Skeletal muscle tissue (tissue), 4 donors: ENCODE measurements around the gene FARS2. TPM values are rescaled to one million over a fixed set of nuclear protein-coding genes. Genes with fewer than 3 reads are reported as not detected.

Experiments used
- H3K27ac ChIP-seq: one replicate; pipeline ENCODE4 v1.7.0; 2013; ENCODE audit warnings: mild to moderate bottlenecking, low read depth, low read length, inconsistent platforms
- H3K27me3 ChIP-seq, 3 donors: one replicate each; pipeline ENCODE4 v1.7.0; 2013; ENCODE audit warnings: low read length in 3 of 3; ENCODE audit not compliant: control insufficient read depth in 3 of 3, insufficient read depth in 3 of 3
- H3K36me3 ChIP-seq, 3 donors: one replicate each; pipeline ENCODE4 v1.7.0; 2013; ENCODE audit warnings: low read length in 3 of 3; ENCODE audit not compliant: control insufficient read depth in 3 of 3, insufficient read depth in 3 of 3
- H3K4me1 ChIP-seq, 3 donors: one replicate each; pipeline ENCODE4 v1.7.0; 2013; ENCODE audit warnings: low read length in 3 of 3, mild to moderate bottlenecking in 3 of 3; ENCODE audit not compliant: control insufficient read depth in 3 of 3, insufficient read depth in 3 of 3
- H3K4me3 ChIP-seq, 3 donors: one replicate each; pipeline ENCODE4 v1.7.0; 2013; ENCODE audit warnings: low read length in 3 of 3
- H3K9ac ChIP-seq, 3 donors: one replicate each; pipeline ENCODE4 v1.7.0; 2013; ENCODE audit warnings: low read length in 3 of 3, mild to moderate bottlenecking in 3 of 3, moderate library complexity in 2 of 3, low read depth in 1 of 3
- H3K9me3 ChIP-seq, 3 donors: one replicate each; pipeline ENCODE4 v1.7.0; 2013; ENCODE audit warnings: low read length in 3 of 3; ENCODE audit not compliant: control insufficient read depth in 3 of 3
- total RNA-seq: library from RNA; depleted of rRNA; stranded (reverse); fragments of >200 nt; gene quantifications from one replicate; pipeline ENCODE4 v1.2.3, GENCODE V29; 2014
- donor health status: Osteomylitis.

FARS2 gene
- total RNA-seq, 1 donor from 2014 or later: 27.7 TPM

DNA sequence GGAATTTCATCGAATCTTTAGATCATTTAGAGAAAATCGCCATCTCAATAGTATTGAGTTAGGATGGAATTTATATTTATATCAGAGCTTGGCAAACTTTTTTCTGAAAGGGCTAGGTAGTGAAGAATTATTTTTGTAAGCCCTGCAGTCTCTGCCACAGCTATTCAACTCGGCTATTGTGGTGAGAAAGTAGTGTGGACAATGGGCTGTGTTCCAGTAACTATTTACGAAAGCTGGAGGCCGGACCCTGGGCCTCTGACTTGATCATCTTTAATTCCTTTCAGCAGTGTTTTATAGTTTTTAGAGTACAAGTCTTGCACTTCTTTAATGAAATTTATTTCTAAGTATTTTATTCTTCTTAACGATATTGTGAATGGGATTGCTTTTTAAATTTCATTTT, 201.5 kb downstream of the FARS2 start:
- H3K4me1 ChIP-seq: peaks cover 6 to 12% (median 9%) of the 10 kb centered on the region in 3 donors
- H3K9me3 ChIP-seq: no peaks in the 10 kb centered on the region
- no peaks in the 10 kb centered on the region for H3K27me3 ChIP-seq
- H3K9ac ChIP-seq: no peak overlapping the region
- no peaks in the 10 kb centered on the region for H3K36me3 ChIP-seq
- H3K27ac ChIP-seq: no peak overlapping the region
- no peak overlapping the region for H3K4me3 ChIP-seq

DNA sequence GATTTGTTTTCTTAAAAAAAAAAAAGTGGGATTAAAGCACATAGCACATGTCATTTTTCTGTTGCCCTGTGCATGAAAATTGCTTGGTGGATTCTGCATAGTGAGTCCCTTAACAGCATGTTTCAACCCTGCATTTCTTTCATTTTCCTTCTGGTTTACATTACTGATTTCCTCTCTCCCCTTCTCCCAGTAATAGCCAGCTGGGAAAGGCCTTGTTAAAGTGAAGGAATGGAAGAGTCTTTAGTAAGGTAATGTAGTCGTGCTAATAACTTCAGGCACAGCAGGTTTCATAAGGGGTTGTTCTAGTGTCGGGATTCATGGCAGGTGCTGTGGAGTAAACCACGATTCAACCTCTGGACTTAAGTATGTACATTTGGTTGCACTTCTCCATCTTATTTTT, 202.4 kb downstream of the FARS2 start:
- Histone ChIP-seq H3K4me3 (no peak overlapping the region), H3K9me3 (no peaks in the 10 kb centered on the region), H3K4me1 (peaks cover 0 to 4% (median 3%) of the 10 kb centered on the region in 3 donors), H3K9ac (no peak overlapping the region), H3K27me3 (no peaks in the 10 kb centered on the region), H3K36me3 (no peaks in the 10 kb centered on the region), H3K27ac (no peak overlapping the region)

DNA sequence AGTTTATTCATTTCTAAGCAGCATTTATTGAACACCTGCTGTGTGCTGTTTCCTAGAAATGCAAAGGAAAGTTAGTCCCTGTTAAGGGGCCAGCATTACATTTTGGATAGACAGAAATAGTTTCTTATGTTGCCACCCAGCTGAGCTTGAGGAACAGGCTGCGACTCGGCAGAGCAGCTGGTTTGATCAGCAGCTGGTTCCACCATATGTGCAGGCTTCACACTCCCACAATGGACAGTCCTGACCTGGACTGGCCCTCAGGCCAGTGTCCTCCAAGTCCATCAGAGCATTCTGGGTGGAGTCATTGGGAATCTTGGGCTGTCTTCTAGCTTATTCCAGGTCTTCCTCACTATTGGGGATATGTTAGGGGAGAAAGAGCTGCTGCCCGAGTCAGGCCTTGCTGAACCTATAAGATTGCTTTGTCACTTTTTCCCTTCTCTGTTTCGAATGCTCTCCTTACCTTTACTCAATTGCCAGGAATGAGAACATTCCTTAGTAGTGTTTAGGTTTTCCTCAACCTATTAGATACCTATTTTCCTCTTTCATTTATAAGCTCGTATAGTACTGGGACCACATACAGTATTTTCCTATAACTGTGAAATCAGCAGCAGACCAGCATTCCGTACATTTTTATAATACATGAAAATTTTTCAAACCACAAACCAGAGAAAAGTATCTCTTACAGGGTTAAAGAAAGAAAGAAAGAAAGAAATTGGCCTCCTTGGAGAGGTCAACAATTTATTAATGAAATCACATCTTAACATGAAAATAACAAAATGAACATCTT, 203.0 kb downstream of the FARS2 start:
- Histone ChIP-seq H3K9ac (no peak overlapping the region), H3K4me3 (no peak overlapping the region), H3K4me1 (peaks cover 0 to 3% (median 3%) of the 10 kb centered on the region in 3 donors), H3K27ac (no peak overlapping the region), H3K9me3 (no peaks in the 10 kb centered on the region), H3K27me3 (no peaks in the 10 kb centered on the region), H3K36me3 (no peaks in the 10 kb centered on the region)

DNA sequence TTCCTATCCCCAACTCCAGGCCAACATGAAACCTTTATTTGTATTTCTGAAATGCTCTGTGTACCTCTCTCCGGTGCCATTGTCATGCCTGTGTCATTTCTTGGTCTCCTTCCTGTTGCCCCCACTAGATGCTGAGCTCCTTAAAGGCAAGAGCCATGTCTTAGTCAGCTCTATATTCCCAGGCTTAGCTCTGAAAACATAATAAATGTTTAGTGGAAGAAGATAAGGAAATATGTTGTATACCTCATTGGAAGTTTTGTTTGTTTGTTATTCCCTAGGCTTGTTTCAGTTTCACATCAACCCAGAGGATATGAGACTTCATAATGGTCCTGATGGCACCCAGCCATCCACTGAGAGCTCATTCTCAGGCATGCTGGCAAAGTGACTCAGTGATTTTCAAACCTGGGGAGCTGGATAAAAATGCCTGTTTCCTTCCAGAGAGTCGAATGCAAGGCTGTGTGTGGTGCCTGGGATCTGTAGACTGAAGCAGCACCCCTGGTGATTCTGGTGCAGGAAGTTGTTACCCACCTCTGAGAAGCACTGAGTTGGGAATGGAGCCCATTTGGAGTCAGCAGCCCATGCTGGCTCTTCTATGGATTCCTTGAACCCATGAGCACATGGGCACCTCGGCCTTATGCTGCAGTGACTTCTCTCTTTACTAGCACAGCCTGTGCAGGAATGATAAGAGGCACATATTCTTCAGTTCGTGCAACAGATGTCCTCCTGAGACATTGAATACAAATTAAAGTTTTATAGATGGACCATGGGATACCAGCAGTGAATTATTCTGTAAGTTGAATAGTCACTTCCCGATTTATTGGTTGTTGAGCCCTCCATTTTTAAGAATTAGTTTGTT, 205.2 kb downstream of the FARS2 start:
- H3K4me1 ChIP-seq: peaks cover 0 to 2% (median 0%) of the 10 kb centered on the region in 3 donors
- no peak overlapping the region for H3K4me3 ChIP-seq
- no peaks in the 10 kb centered on the region for H3K27me3 ChIP-seq
- H3K9ac ChIP-seq: no peak overlapping the region
- H3K36me3 ChIP-seq: no peaks in the 10 kb centered on the region
- no peaks in the 10 kb centered on the region for H3K9me3 ChIP-seq
- H3K27ac ChIP-seq: no peak overlapping the region

DNA sequence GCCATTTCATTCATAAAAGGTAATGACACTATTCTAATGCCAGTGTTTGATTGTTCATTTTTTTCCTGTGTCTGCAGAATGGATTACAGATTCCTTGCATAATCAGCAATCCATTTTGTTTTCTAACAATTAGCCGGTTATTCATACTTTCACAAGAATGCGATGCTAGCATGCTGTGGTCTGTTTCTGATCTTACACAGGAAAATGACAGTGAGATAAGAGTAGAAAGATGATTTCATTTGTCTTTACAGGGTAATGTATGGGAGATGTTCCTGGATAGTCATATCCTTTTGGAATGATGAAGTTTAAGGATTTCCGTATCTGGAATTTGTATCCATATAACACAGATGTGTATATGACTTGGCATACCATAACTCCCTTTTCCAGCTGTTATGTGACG, 207.3 kb downstream of the FARS2 start:
- H3K27me3 ChIP-seq: no peaks in the 10 kb centered on the region
- H3K9ac ChIP-seq: no peak overlapping the region
- H3K4me3 ChIP-seq: no peak overlapping the region
- H3K4me1 ChIP-seq: peaks cover 0 to 2% (median 0%) of the 10 kb centered on the region in 3 donors
- no peak overlapping the region for H3K27ac ChIP-seq
- H3K9me3 ChIP-seq: no peaks in the 10 kb centered on the region
- H3K36me3 ChIP-seq: no peaks in the 10 kb centered on the region

DNA sequence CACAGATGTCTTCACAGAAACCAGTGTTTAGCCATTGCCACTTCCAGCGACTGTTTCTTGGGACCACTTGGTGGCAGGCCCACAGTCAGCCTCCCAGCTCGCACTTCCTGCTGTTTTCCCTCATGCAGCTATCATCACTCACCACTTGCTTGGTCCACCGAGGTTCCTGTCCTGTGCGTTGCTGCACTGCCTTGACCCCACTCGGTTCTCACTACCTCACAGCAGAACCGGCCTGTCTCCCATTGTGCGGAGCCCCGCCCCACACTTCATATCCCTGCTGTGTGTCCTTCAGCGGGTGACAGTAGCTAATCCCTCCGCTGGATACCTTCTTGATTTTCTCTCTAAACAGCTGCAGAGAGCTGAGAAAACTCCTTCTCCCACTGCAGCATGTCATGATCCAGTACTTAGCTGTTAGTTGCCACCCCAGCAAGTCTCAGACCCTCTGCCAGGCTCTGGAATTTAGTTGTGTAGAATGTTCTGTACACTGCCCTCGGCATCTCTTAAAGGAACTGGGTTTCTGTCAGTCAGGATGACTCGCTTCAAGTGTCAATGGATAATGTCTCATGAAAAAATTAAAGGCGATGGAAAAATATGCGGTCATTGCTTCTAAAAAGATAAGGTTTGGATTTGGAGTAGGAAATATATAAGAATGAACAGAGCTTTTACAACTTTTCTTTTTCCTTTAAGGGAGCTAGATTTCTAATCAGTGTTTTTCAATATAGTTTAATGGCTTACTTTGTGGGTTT, 208.0 kb downstream of the FARS2 start:
- Histone ChIP-seq H3K4me3 (no peak overlapping the region), H3K9ac (no peak overlapping the region), H3K9me3 (no peaks in the 10 kb centered on the region), H3K36me3 (no peaks in the 10 kb centered on the region), H3K27me3 (no peaks in the 10 kb centered on the region), H3K4me1 (peaks cover 0 to 2% (median 0%) of the 10 kb centered on the region in 3 donors), H3K27ac (no peak overlapping the region)

DNA sequence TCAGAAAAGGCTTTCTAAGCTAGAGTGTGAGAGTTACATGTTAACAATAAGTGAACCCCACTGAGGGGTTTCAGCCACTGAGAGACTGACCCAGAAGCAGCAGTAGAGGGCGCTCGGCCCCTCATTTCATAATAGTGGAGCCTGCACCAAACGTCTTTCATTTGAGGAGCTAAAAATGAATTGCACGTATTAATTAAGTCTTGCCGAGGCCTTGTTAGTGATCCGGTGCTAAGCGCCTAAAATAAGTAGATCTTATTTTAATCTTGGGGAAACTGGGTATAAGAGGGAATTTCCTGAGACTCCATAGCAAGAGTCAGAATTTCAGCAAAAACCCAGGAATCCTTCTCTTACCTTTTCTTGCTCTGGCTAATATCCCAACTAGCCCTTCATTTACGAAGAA, 209.7 kb downstream of the FARS2 start:
- Histone ChIP-seq H3K4me3 (no peak overlapping the region), H3K4me1 (peaks cover 0 to 2% (median 0%) of the 10 kb centered on the region in 3 donors), H3K27me3 (no peaks in the 10 kb centered on the region), H3K9me3 (no peaks in the 10 kb centered on the region), H3K27ac (no peak overlapping the region), H3K9ac (peak overlapping the region in 1 of 3 donors; percentile 23), H3K36me3 (no peaks in the 10 kb centered on the region)

DNA sequence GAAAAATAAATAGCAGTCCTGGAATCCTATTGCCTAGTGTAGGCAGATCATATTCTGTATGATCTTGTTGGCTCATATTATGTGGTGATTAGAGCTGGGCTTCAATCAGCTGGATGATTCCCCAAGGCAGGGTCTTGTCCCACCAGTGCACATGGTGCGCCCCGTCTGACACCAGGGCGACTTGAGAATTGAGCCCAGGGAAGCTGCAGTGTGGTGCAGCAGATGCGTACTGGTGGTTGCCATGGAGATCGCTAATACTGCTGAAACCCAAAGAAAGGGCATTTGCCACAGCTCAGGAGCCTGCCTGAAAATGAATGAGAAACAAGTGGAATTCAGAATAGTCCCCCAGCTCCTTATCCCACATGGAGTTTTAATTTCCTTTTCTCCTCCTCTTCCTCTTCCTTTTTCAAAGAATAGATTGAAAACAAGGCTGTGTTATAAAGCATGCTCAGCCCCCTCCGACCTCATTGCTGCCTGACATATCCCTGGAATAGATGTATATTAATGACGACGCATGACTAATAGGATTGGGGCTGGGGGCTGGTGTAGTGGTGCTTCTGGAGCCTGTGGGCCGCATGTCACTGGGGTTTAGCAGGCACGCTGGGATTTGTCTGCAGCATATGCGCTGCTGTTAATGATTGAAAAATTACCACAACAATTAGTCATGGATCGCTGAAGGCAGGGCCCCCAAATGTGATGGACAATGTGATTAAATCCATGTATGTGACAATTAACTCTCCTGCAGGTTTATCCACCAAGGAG, 210.5 kb downstream of the FARS2 start:
- H3K27ac ChIP-seq: no peak overlapping the region
- H3K36me3 ChIP-seq: no peaks in the 10 kb centered on the region
- H3K4me3 ChIP-seq: no peak overlapping the region
- peaks cover 0 to 2% (median 0%) of the 10 kb centered on the region in 3 donors for H3K4me1 ChIP-seq
- no peaks in the 10 kb centered on the region for H3K27me3 ChIP-seq
- no peaks in the 10 kb centered on the region for H3K9me3 ChIP-seq
- H3K9ac ChIP-seq: peak overlapping the region in 1 of 3 donors; percentile 54

DNA sequence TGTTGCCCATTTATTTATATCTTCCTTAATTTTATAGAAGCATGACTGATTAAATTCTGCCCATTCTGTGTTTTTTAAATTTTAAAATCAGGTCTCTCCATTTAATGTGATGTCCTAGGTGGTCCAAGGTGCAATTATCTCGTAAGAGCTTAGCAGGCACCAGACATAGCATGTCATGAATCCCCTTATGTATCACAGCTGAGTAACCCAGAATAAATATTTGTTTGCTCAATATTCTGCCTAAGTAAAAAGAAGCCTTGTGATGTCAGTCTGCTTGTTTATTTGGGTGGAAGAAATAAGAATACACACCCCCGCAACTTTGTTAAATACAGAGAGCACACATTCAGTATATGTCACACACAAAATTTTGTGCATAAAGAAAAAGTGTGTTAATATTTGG, 211.3 kb downstream of the FARS2 start:
- no peak overlapping the region for H3K9ac ChIP-seq
- no peaks in the 10 kb centered on the region for H3K27me3 ChIP-seq
- no peak overlapping the region for H3K27ac ChIP-seq
- no peaks in the 10 kb centered on the region for H3K9me3 ChIP-seq
- peaks cover 0 to 2% (median 0%) of the 10 kb centered on the region in 3 donors for H3K4me1 ChIP-seq
- no peak overlapping the region for H3K4me3 ChIP-seq
- H3K36me3 ChIP-seq: no peaks in the 10 kb centered on the region
